Measurements from ENCODE around the gene SLC25A21. TPM values are rescaled to one million over a fixed set of nuclear protein-coding genes. Genes with fewer than 3 reads are reported as not detected.

Gene SLC25A21
- total and polyA plus RNA-seq, 2 donors (not counting 1 experiment from before 2014, with no cell fraction given), result 0.50 to 0.62 TPM

DNA sequence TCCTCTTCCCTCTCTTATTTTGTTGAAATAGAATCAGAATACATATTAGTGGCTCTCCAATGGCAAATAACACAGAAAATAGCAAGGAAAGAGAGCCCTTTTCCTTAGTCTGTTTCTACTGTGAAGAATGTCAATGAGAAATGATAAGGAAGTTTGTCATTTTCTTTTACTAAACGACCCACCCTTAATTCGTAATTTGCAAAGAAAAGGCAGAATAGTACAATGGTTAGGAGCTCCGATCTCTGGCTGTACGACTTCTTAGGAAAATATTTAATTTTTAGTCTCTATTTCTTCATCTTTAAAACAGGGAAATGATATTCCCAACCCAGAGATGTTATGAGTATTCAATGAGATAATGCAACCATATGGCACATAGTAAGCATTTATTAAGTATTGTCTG lies 504.7 kb downstream of the SLC25A21 start:
- peaks cover 35% of the 10 kb centered on the region for H3K27me3 ChIP-seq (ENCODE audit: control insufficient read depth, insufficient read depth, low read length)
- H3K4me1 ChIP-seq (ENCODE audit: control insufficient read depth, extremely low read depth, insufficient read depth, low read length), result no peaks in the 10 kb centered on the region
- H3K79me2 ChIP-seq (ENCODE audit: control insufficient read depth, insufficient read depth, low read length), result no peaks in the 10 kb centered on the region
- H2AFZ ChIP-seq (ENCODE audit: low read length), result no peak overlapping the region
- no peaks in the 10 kb centered on the region for H3K36me3 ChIP-seq (ENCODE audit: control insufficient read depth, insufficient read depth, low read length)
- no peak for DNase-seq (ENCODE audit: low read depth in 2 of 2)
- H3K4me3 ChIP-seq (replicated peaks in 1 of 4; ENCODE audit: control extremely low read depth in 1 of 4, insufficient read depth in 1 of 4, low read depth in 3 of 4, low read length in 4 of 4), result no peak overlapping the region
- no peak overlapping the region for H3K27ac ChIP-seq (ENCODE audit: insufficient read depth, low read length)
- no peaks in the 10 kb centered on the region for H4K20me1 ChIP-seq (ENCODE audit: control insufficient read depth, extremely low read depth, insufficient read depth, low read length)
- no peak overlapping the region for H3K4me2 ChIP-seq (ENCODE audit: extremely low read depth, insufficient read depth, low read length)
- H3K9ac ChIP-seq (ENCODE audit: insufficient read depth, low read length), result no peak overlapping the region
- TF ChIP-seq, protein P1, sequence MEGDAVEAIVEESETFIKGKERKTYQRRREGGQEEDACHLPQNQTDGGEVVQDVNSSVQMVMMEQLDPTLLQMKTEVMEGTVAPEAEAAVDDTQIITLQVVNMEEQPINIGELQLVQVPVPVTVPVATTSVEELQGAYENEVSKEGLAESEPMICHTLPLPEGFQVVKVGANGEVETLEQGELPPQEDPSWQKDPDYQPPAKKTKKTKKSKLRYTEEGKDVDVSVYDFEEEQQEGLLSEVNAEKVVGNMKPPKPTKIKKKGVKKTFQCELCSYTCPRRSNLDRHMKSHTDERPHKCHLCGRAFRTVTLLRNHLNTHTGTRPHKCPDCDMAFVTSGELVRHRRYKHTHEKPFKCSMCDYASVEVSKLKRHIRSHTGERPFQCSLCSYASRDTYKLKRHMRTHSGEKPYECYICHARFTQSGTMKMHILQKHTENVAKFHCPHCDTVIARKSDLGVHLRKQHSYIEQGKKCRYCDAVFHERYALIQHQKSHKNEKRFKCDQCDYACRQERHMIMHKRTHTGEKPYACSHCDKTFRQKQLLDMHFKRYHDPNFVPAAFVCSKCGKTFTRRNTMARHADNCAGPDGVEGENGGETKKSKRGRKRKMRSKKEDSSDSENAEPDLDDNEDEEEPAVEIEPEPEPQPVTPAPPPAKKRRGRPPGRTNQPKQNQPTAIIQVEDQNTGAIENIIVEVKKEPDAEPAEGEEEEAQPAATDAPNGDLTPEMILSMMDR (conservative IDR thresholded peaks at IDR 0.05 in 1 of 2, IDR thresholded peaks at IDR 0.05 in 1 of 2; ENCODE audit: low read depth in 1 of 2, low read length in 2 of 2), result no peak
- TF ChIP-seq EZH2 (IDR thresholded peaks at IDR 0.05; ENCODE audit: low read length, missing control alignments), result no peak
- no peaks in the 10 kb centered on the region for H3K9me3 ChIP-seq (ENCODE audit: control insufficient read depth, insufficient read depth, low read depth, low read length)

- peak; percentile 81 for TF ChIP-seq EZH2 (IDR thresholded peaks at IDR 0.05; ENCODE audit: low read length, missing control alignments)
- TF ChIP-seq, protein P1 (conservative IDR thresholded peaks at IDR 0.05 in 1 of 2, IDR thresholded peaks at IDR 0.05 in 1 of 2; ENCODE audit: low read depth in 1 of 2, low read length in 2 of 2), result no peak
- no peaks in the 10 kb centered on the region for H3K36me3 ChIP-seq (ENCODE audit: control insufficient read depth, insufficient read depth, low read length)
- no peaks in the 10 kb centered on the region for H4K20me1 ChIP-seq (ENCODE audit: control insufficient read depth, extremely low read depth, insufficient read depth, low read length)
- DNase-seq (ENCODE audit: low read depth in 2 of 2), result no peak
- no peak overlapping the region for H2AFZ ChIP-seq (ENCODE audit: low read length)
- no peak overlapping the region for H3K27ac ChIP-seq (ENCODE audit: insufficient read depth, low read length)
- H3K79me2 ChIP-seq (ENCODE audit: control insufficient read depth, insufficient read depth, low read length), result no peaks in the 10 kb centered on the region
- peaks cover 43% of the 10 kb centered on the region for H3K27me3 ChIP-seq (ENCODE audit: control insufficient read depth, insufficient read depth, low read length)
- H3K4me3 ChIP-seq (replicated peaks in 1 of 4; ENCODE audit: control extremely low read depth in 1 of 4, insufficient read depth in 1 of 4, low read depth in 3 of 4, low read length in 4 of 4), result no peak overlapping the region
- H3K9ac ChIP-seq (ENCODE audit: insufficient read depth, low read length), result no peak overlapping the region
- H3K9me3 ChIP-seq (ENCODE audit: control insufficient read depth, insufficient read depth, low read depth, low read length), result no peaks in the 10 kb centered on the region
- no peak overlapping the region for H3K4me2 ChIP-seq (ENCODE audit: extremely low read depth, insufficient read depth, low read length)
- H3K4me1 ChIP-seq (ENCODE audit: control insufficient read depth, extremely low read depth, insufficient read depth, low read length), result no peaks in the 10 kb centered on the region
Measured at GRCh38 chr14:36666416-36667206, 505.8 kb downstream of the SLC25A21 start.

- TF ChIP-seq, protein P1 (conservative IDR thresholded peaks at IDR 0.05 in 1 of 2, IDR thresholded peaks at IDR 0.05 in 1 of 2; ENCODE audit: low read depth in 1 of 2, low read length in 2 of 2), result no peak
- peak; percentile 72 for TF ChIP-seq EZH2 (IDR thresholded peaks at IDR 0.05; ENCODE audit: low read length, missing control alignments)
- DNase-seq (ENCODE audit: low read depth in 2 of 2), result no peak
- H3K4me3 ChIP-seq (replicated peaks in 1 of 4; ENCODE audit: control extremely low read depth in 1 of 4, insufficient read depth in 1 of 4, low read depth in 3 of 4, low read length in 4 of 4), result no peak overlapping the region
- no peak overlapping the region for H3K27ac ChIP-seq (ENCODE audit: insufficient read depth, low read length)
- no peak overlapping the region for H3K4me2 ChIP-seq (ENCODE audit: extremely low read depth, insufficient read depth, low read length)
- H4K20me1 ChIP-seq (ENCODE audit: control insufficient read depth, extremely low read depth, insufficient read depth, low read length), result no peaks in the 10 kb centered on the region
- H3K27me3 ChIP-seq (ENCODE audit: control insufficient read depth, insufficient read depth, low read length), result peaks cover 49% of the 10 kb centered on the region
- H3K36me3 ChIP-seq (ENCODE audit: control insufficient read depth, insufficient read depth, low read length), result no peaks in the 10 kb centered on the region
- no peaks in the 10 kb centered on the region for H3K4me1 ChIP-seq (ENCODE audit: control insufficient read depth, extremely low read depth, insufficient read depth, low read length)
- H3K9ac ChIP-seq (ENCODE audit: insufficient read depth, low read length), result no peak overlapping the region
- no peak overlapping the region for H2AFZ ChIP-seq (ENCODE audit: low read length)
- no peaks in the 10 kb centered on the region for H3K9me3 ChIP-seq (ENCODE audit: control insufficient read depth, insufficient read depth, low read depth, low read length)
- H3K79me2 ChIP-seq (ENCODE audit: control insufficient read depth, insufficient read depth, low read length), result no peaks in the 10 kb centered on the region
Measured at GRCh38 chr14:36665887-36666415, 506.5 kb downstream of the SLC25A21 start.
